Measurements from ENCODE around the gene TPCN2.

TPCN2 gene

GRCh38 chr11:69010964-69011623 lies 37.6 kb upstream of the TPCN2 start:
- no peak for DNase-seq

- DNase-seq: no peak
Observed at GRCh38 chr11:69011624-69012091, 37.1 kb upstream of the TPCN2 start.

GRCh38 chr11:69012092-69013008 lies 36.4 kb upstream of the TPCN2 start:
- DNase-seq: no peak

- DNase-seq: no peak
Observed at GRCh38 chr11:69013009-69013951, 35.5 kb upstream of the TPCN2 start, which contains the start of gene MRGPRF. TSS of gene MRGPRF (minus strand) at chr11:69013246. CDS start at chr11:69009901, 3,345 bp downstream.

GRCh38 chr11:69014084-69014851 lies 34.5 kb upstream of the TPCN2 start:
- DNase-seq: no peak

- DNase-seq: no peak
Observed at GRCh38 chr11:69014898-69015549, 33.7 kb upstream of the TPCN2 start.

GRCh38 chr11:69017951-69018350 lies 30.8 kb upstream of the TPCN2 start:
- DNase-seq: no peak

GRCh38 chr11:69018924-69019323 lies 29.8 kb upstream of the TPCN2 start:
- DNase-seq: no peak

- no peak for DNase-seq
Observed at GRCh38 chr11:69022260-69022659, 26.5 kb upstream of the TPCN2 start.

- no peak for DNase-seq
Observed at GRCh38 chr11:69024509-69024908, 24.2 kb upstream of the TPCN2 start.

GRCh38 chr11:69027704-69028372 lies 20.9 kb upstream of the TPCN2 start:
- no peak for DNase-seq

GRCh38 chr11:69030301-69030700 lies 18.4 kb upstream of the TPCN2 start:
- DNase-seq: no peak

GRCh38 chr11:69032833-69033232 lies 15.9 kb upstream of the TPCN2 start:
- DNase-seq: no peak

- DNase-seq: no peak
Observed at GRCh38 chr11:69033431-69033830, 15.3 kb upstream of the TPCN2 start.

GRCh38 chr11:69034123-69034867 lies 14.4 kb upstream of the TPCN2 start:
- DNase-seq: no peak

- DNase-seq: no peak
Observed at GRCh38 chr11:69035150-69035945, 13.4 kb upstream of the TPCN2 start.

- no peak for DNase-seq
Observed at GRCh38 chr11:69035946-69036340, 12.8 kb upstream of the TPCN2 start.

- DNase-seq: no peak
Observed at GRCh38 chr11:69037074-69037473, 11.7 kb upstream of the TPCN2 start.

- DNase-seq: no peak
Observed at GRCh38 chr11:69037544-69037943, 11.2 kb upstream of the TPCN2 start.

All from NCI-H748 treated with DMSO at 0.1 percent for 48 hours (cell line).